NCI-H2107 treated with DMSO at 0.1 percent for 48 hours (cell line): ENCODE data around the gene FSD2.
A peak's percentile ranks its signal among the peaks of the same experiment; 100 is the strongest.
"Not testable (repeated sequence)": the region's sequence is repeated elsewhere in the genome, so short reads cannot be mapped to it uniquely, and the experiment has no call there.

ENCODE experiments used
- DNase-seq: peaks from one replicate; lab custom pipeline; 2025; ENCODE audit not compliant: unreplicated experiment; lab: John Stamatoyannopoulos, UW

FSD2 gene

GRCh38 chr15:82793737-82794136 is 12.1 kb downstream of the FSD2 start:
- no peak for DNase-seq

DNA sequence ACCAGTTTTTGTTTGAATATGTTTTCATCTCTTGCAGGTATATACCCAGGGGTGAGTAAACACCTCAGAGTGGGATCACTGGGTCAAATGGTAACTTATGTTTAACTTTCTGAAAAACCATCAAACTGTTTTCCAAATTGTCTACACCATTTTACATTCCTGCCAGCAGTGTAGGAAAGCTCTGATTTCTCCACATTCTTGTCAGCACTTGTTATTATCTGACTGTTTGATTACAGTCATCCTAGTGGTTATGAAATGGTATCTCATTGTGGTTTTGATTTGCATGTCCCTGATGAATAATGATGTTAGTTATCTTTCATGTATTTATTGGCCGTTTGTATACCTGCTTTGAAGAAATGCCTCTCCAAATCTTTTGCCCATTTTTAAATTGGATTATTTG is 13.8 kb downstream of the FSD2 start:
- DNase-seq, result no peak

DNA sequence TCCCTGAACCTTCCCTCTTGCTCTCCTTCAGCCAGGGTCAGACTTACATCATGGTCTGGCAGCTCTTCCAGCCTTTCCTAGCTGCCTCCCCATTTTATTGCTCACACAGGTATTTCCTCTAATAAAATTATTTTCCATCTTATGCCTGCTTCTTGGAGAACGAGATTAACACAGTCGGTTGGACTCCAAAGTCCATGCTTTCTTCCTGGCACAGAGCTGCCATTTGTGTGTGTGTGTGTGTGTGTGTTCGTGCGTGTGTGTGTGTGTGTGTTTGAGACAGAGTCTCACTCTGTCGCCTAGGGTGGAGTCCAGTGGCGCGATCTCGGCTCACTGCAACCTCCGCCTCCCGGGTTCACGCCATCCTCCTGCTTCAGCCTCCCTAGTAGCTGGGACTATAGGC is 15.5 kb downstream of the FSD2 start:
- DNase-seq, result no peak

GRCh38 chr15:82789491-82789890 is 16.4 kb downstream of the FSD2 start:
- DNase-seq, result no peak

DNA sequence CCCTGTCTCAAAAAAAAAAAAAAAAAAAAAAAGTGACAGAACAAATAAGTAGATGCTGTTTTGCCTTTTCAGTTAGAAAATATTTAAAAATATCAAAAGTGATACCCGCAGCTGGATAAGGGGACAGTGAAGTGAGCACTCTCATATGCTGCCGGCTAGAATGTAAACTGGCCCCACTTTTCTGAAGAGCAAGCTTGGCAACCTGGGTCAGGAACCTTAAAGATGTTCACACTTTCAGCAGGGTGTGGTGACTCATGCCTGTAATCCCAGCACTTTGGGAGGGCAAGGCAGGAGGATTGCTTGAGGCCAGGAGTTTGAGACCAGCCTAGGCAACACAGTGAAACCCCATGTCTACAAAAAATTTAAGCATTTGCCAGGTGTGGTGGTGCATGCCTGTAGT is 17.4 kb downstream of the FSD2 start:
- DNase-seq, result no peak

- no peak for DNase-seq
Observed at GRCh38 chr15:82781349-82781748, 24.5 kb downstream of the FSD2 start.

DNA sequence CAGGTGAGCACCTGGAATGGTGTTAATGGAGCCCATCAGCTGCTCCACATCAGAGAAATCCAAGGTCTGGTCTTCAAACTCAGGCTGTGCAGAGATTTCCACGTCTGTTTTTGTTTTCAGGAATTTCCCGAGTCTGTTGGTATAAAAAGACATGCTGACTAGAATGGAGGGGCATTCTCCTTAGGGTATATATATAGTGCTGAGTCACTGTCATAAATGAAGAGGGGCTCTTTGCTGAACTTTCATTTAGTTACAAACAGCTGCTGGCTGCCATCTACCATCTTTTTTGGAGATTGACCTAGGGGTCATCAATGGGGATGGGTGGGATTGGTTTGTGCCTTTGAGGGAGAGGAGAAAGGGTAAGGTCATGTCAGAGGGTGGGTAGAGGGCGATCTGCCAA is 27.1 kb downstream of the FSD2 start:
- DNase-seq, result no peak

DNA sequence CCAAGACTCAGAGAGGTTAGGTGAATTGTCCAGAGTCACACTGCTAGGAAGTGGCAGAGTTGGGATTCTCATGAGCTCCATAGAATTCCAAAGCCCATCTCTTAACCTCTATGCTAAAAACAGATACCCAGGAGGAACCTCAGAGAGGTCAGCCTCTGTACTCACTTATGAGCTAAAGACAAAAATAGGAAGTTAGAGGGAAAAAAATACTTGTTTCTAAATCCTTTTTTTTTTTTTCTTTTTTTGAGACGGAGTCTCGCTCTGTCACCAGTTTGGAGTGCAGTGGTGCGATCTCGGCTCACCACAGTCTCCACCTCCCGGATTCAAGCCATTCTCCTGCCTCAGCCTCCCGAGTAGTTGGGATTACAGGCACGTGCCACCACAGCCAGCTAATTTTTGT is 31.4 kb downstream of the FSD2 start:
- no peak for DNase-seq

- DNase-seq, result no peak
Observed at GRCh38 chr15:82771789-82772607, 33.9 kb downstream of the FSD2 start.

DNA sequence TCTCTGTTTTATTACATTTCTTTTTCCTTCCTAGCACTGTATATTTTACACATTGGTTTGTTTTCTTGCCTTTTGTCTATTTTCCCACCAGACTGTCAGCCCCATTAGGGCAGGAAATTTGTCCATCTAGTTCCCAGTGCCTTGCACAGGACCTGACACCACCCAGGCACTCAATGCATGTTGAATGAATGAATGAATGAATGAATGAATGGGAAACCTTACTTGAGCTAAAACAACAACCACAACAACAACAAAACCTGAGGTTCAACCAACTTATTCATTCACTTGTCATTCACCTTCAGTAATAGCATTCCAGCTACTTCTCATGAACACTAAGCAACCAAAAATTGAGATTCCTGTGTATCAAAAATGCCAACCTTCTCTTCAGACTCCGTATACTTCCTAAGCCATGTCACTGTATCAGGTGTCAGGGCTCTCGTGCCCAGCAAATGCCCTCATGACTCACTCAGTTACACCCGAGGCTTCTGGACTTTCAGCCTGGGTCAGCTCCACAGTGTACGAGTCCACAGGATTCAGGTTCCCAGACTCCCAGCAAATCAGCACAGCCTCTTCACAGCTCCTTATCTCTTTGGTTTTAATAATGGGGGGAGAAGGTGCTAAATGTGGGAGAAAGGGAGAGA is 37.3 kb downstream of the FSD2 start:
- no peak for DNase-seq

DNA sequence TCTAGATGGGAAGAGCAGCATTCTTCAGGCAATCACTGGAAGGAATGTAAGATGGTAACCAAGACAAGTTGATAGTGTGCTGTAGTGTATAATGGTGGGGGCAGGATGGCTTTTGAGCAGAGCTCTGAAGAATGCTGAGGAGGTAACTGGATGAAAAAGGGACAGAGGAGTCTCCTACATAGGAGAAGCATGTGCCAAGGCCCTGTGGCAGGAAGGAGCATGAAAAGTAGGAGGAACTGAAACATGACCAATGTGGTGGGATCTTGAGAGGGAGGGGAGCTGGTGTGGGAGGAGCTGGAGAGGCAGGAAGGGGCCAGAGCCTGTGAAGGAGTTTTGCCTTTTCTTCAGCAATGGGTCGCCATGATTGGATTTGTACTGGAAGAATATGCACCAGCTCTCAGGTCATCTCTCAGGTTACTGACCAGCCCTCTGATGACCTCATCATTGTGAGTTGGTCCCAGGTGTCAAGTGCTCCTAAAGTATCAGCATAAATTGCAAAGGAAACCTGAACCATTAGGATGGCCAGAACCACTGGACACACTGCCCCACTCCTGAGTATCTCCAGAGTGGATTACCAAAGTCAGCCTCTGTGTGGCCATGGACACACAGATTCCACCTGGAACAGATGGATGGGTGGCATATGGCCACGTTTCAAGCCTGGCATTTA is 38.6 kb downstream of the FSD2 start:
- no peak for DNase-seq

- not testable (repeated sequence) for DNase-seq
Observed at GRCh38 chr15:82766201-82766600, 39.7 kb downstream of the FSD2 start.

DNA sequence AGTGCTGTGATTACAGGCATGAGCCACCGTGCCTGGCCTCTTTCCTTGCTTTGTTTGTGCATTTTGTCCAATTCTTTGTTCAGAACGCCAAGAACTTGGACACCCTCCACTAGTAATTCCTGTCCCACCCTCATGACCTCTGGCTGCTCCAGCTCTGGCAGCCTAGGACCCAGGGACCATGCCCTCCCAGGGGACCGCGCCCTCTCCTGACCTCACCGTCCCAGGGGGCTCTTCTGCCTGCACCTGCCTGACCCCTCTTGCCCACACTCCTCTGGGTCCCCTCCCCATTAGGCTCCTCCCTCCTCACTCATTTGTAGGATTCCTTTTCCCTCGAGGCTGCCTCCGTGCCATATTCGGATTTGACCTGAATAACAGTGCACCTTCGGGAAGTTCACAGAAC is 41.1 kb downstream of the FSD2 start:
- DNase-seq, result no peak

GRCh38 chr15:82764117-82764490 is 41.8 kb downstream of the FSD2 start:
- no peak for DNase-seq

DNA sequence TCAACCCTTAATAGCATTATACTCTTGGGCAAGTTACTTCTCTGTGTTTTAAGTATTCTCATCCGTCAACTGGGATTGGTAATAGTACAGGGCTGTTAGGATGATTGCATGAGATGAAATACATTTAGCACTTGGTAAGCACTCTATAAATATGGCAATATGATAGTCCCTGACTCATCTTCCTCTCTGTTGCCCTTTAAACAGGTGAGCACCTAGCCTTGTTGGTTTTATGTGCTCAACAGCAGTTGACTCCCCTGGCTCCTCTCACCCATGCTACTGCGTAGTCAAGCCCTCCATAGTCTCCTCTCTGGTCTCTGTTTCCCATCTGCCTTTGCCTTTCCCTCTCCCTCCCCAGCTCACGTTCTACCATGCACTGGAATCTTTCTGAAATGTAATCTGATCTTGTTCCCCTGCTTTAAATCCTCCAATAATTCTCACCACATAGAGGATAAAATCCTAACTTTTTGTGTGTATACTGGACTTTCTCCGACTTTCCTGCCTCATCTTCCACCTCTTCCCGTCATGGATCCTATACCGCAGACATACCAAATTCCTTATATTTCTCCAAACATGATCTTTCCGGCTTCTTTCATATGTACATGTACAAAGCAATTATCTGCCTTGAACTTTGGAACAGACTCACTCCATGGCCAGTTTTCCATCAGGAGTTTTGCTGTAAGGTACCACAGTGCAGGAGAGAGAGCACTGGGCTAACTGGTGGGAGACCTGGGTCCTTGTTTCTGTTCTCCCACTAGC is 42.3 kb downstream of the FSD2 start:
- no peak for DNase-seq

DNA sequence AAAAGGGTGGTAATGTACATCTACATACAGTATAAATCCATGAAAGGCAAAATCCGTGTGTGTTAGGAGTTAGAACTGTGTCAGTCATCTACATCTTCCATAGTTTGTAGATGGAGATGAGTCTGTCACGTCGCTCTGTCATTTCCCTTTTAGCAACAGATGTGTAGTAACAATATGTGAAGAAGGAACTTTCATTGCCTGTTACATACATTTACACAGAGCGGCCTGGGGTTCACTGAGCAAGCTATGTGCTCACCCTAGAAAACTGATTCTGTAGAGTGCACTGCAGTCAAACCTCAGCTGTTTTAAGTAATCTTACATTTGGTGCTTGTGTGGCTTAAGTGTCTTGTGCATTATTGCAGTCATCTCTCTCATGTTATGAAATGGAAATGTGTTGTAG is 54.6 kb downstream of the FSD2 start:
- DNase-seq, result no peak

GRCh38 chr15:82750831-82751180 is 55.1 kb downstream of the FSD2 start:
- no peak for DNase-seq

GRCh38 chr15:82749951-82750830 is 55.7 kb downstream of the FSD2 start:
- peak; percentile 66 for DNase-seq

GRCh38 chr15:82748315-82748714 is 57.6 kb downstream of the FSD2 start:
- DNase-seq, result no peak

GRCh38 chr15:82743810-82744209 is 62.1 kb downstream of the FSD2 start:
- DNase-seq, result no peak

DNA sequence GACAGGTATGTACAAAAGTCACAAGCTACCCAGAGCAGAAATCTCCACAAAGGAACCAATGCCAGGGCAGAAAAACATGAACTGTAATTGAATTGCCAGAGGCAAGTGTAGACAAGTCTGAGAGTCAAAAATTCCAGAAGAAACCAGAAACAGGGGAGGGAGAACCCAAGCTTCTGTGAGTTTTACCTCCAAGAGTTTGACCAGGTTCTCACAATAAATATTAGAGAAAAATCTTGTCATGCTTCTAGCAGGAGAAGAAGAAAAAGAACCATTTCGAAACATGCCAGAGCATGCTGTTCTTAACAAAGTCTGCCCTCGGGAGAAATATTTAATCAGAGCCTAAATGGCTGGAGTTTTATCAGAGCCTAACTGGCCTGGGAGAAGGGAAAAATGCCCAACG is 63.7 kb downstream of the FSD2 start:
- no peak for DNase-seq
